Ammon's horn (tissue), 1 donor: ENCODE results near the gene KCNJ3.
"Not testable (repeated sequence)": the region's sequence is repeated elsewhere in the genome, so short reads cannot be mapped to it uniquely, and the experiment has no call there.

Experiments used
- DNase-seq: peaks from one replicate; pipeline ENCODE4 v3.0.0-alpha.2; 2016; ENCODE audit warnings: low spot score

KCNJ3 gene

DNA sequence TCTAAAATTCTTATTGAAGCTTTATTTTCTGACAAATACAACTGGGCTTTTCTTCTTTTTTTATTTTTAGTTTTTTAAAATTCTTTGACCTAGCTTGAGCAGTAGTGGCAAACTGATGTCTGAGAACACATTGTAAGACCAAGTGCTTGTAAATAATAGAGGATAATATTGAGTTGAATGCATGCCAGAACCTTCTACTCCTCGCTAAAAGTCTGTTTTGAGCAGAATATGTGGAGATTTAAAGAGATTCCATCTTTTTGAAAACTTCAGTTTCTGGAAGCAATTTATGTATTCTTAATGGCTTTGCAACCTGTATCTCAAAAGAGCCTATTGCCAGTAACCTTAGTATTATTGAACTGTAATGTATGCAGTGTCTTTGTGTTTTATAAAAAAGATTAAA, 148.3 kb downstream of the KCNJ3 start:
- DNase-seq = no peak

DNA sequence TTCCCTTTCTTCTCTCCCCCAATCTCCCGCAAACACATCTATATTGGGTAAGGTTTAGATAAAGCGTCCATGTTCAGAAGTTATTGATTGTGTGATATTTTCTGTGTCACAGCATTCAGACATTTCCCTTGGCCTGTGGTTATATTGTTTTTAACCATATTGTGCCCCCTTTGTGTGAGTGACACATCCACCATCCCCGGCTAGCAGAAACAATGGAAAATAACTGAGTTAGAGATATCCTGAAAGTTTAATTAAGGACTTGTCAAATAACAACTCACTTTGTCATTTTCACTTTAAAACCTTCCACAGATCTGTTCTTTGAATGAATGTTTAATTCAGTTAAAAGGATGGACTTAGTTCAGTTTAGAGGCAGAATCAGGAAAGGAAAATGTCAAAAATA, 151.0 kb downstream of the KCNJ3 start:
- no peak for DNase-seq

DNA sequence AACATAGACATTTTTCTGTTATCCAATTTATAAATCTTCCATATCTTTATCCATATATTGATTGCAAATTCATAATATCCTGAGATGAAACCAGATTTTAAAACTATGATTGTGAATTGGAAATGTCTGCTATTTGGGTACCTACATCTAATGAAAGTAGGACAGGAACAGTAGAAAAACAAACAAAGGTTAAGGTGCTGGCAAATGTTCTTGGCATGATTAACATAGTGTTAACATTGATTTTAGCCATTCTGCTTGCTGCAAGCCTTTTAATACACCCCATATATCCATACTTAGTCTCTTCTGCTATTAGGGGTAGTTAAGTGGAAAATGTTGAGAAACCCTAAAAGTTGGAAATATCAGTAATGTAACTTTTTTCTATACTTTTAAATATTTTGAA, 152.0 kb downstream of the KCNJ3 start:
- no peak for DNase-seq

DNA sequence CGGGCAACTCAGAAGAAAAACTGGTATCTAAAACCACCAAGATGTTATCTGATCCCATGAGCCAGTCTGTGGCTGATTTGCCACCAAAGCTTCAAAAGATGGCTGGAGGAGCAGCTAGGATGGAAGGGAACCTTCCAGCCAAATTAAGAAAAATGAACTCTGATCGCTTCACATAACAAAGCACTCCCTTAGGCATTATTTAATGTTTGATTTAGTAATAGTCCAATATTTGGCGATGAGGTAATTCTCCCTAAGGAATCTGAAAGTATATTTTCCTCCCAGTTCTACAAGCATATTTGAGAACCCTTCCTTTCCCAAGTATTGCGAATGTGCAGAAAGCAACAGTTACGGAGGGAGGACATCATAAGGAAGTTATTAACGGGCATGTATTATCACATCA, 156.6 kb downstream of the KCNJ3 start:
- no peak for DNase-seq

DNA sequence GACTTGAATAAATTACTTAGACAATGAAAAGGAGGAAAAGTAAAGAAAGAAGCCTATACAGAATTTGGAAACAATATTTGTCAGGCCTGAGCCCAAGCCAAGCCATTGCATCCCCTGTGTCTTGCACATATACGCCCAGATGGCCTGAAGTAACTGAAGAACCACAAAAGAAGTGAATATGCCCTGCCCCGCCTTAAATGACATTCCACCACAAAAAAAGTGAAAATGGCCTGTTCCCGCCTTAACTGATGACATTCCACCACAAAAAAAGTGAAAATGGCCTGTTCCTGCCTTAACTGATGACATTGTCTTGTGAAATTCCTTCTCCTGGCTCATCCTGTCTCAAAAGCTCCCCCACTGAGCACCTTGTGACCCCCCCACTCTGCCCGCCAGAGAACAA, 168.7 kb downstream of the KCNJ3 start:
- DNase-seq = not testable (repeated sequence)

DNA sequence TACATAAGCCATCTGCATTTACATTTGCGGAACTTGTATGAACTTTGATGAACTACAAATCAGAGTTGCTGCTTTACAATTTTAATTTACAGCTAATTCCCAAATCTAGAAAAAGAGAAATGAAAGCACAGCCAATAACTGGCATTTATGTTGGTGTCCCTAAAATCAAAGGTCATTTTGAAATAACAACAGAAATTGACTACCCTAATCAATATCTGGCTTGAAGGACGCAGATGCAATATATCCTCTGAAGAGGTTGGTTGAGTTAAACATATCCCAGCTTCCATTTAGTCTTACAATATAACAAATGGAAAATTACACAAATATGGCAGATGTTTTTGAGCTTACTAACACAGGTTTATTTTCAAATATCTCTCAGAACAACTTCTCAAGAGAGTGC, 177.5 kb downstream of the KCNJ3 start:
- no peak for DNase-seq

DNA sequence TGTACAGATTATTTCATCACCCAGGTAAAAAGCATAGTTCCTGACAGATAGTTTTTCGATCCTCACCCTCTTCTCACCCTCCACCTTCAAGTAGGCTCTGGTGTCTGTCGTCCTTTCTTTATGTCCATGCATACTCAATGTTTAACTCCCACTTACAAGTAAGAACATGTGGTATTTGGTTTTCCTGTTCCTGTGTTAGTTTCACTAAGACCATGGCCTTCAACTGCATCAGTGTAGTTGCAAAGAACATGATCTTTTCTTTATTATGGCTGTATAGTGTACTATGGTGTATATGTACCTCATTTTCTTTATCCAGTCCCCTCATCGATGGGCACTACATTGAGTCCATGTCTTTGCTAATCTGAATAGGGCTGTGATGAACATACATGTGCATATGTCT, 184.2 kb downstream of the KCNJ3 start:
- no peak for DNase-seq

DNA sequence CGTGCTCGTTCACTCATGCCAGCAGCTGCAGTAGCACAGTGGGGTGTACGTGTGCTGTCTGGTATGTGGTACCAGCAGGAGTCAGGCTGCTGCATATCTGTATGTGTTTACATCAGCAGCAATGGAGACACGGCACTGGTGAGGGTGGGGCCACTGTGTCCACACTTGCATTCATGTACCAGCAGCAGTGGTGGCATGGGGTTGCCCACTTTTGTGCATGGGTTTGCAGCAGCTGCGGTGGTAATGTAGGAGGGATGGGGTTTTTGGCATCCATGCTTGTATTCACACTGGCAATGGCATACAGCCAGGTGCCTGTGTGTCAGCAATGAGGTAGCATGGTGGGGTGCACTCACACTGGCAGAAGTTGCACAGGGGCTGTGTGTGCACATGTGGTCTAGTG, 187.8 kb downstream of the KCNJ3 start:
- no peak for DNase-seq

DNA sequence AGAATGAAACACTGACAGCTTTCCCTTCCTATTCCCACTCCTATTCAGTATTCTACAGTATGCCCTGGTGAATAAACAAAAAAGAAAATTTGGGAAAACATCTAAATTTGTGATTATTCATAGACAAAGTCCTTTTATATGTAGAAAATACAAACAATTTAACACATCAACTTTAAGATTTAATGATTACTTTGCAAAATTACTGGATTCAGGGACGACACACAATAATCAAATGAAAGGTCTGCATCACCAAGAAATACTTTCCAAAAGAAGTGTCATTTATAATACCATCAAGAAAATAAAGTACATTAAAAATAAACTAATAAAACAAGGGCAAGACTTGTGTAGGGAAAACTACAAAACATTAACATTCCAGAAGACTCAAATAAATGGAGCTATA, 199.8 kb downstream of the KCNJ3 start:
- no peak for DNase-seq

DNA sequence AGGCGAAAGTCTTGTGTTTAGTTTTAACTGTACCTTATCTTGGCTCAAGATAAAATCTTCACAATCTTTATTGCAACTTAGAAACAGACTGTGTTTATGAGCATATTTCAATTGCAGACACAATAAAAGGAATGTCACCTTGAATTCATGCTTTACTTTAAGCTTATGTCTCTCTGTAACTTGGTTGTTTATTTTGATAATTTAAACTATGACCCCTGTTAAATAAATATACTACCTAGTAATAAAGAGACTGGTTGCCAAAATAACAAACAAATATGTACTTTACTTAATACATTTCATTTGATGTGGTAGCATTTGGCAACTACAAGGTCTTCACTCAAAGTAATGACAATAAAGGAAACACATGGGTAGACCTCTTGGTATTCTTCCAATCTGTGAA, 202.6 kb downstream of the KCNJ3 start:
- no peak for DNase-seq
